Pancreas (tissue), 10 donors: Measurements from ENCODE around the gene DLGAP1. TPM values are rescaled to one million over a fixed set of nuclear protein-coding genes. Genes with fewer than 3 reads are reported as not detected.
A peak's percentile ranks its signal among the peaks of the same experiment; 100 is the strongest.

Source experiments
- ATAC-seq, 4 donors: fragments of 200-7000 bp; cut with Tn5 transposase; one replicate each; pipeline versions ENCODE4 v1.8.0 to v1.9.1; 2020; ENCODE audit warnings: mild to moderate bottlenecking in 4 of 4, moderate library complexity in 4 of 4
- DNase-seq, 6 donors: peaks; one replicate each; pipeline ENCODE4 v3.0.0-alpha.2; 2020
- FAIRE-seq: peaks from 2 replicates; lab custom pipeline; 2012; peaks lifted over from hg19 to GRCh38; lab: Jason Lieb, UNC
- H3K27ac ChIP-seq, 4 donors: fragments of 200-600 bp; sonication (generic); 1 replicate in 3 of 4; 2 replicates in 1 of 4; pipeline versions ENCODE4 v1.5.0 to v1.8.0; 2020
- H3K27me3 ChIP-seq, 4 donors: fragments of 200-600 bp; one replicate each; pipeline ENCODE4 v1.8.0; 2021
- H3K36me3 ChIP-seq, 3 donors: fragments of 200-600 bp; sonication (generic) in 1 of 3; one replicate each; pipeline versions ENCODE4 v1.5.0 to v1.8.0; 2020 to 2021
- H3K4me1 ChIP-seq, 3 donors: fragments of 200-600 bp; one replicate each; pipeline ENCODE4 v1.8.0; 2021
- H3K4me3 ChIP-seq, 4 donors: fragments of 200-600 bp; sonication (generic) in 2 of 4; one replicate each; pipeline versions ENCODE4 v1.5.0 to v1.8.0; 2020 to 2021
- H3K9me3 ChIP-seq, 4 donors: fragments of 200-600 bp; one replicate each; pipeline ENCODE4 v1.8.0; 2021
- CTCF ChIP-seq, 4 donors: fragments of 200-600 bp; sonication (generic) in 3 of 4; IDR thresholded peaks; one replicate each; pipeline versions ENCODE4 v1.5.0 to v1.8.0; 2021; ENCODE audit warnings: antibody characterized with exemption in 4 of 4
- WGBS, 2 donors: extraction: QIAGEN DNeasy Blood & Tissue Kit; methylation state at CpG; one replicate each; pipeline ENCODE4 v1.1.7; 2013; 5-methylcytosine and 5-hydroxymethylcytosine counted together
- intact Hi-C, 3 donors: fragments of 100-400 bp; cut with DNase I; formaldehyde crosslinking; loops; one replicate each; pipeline versions ENCODE4 v1.11.1 to v1.14.2; 2022
- polyA plus RNA-seq, 2 donors: library from polyadenylated mRNA; stranded (reverse); fragments of 200-250 nt; gene quantifications; one replicate each; pipeline ENCODE4 v1.2.3, GENCODE V29; 2013
- total RNA-seq, 6 donors: library from RNA; stranded (reverse); fragmentation: NEBNext Ultra II Directional in 4 of 6; extraction: Animal tissue kit (Norgen Biotek cat#: 25700) in 4 of 6; gene quantifications; one replicate each; pipeline versions ENCODE4 v1.2.1 to v1.2.4, GENCODE V29; 2021 to 2023
- donor health status: healthy with polysubstance abuse.
- donor health status: DM: no; HTN: no; CAD: no; lungs with moderate emphysema.
- donor health status: DM: no; HTN: no; CAD: no.
- donor health status: control.
- donor health status: control.
- donor health status: Bipolar disorder and iron deficiency.
- donor health status: DM: yes; HTN: yes; CAD: no.
- donor health status: DM: no; HTN: no; CAD: no.
- donor health status: DM: no; HTN: no; CAD: no.
- donor health status: DM: yes; HTN: yes; CAD: no.

DLGAP1 gene
- total and polyA plus RNA-seq, 8 donors, result 0.12 to 0.62 (median 0.30) TPM; not detected in 2

GRCh38 chr18:3458952-3459853, 995.9 kb downstream of the DLGAP1 start:
- no peak for ATAC-seq
- H3K4me1 ChIP-seq, result peaks cover 9 to 40% (median 34%) of the 10 kb centered on the region in 3 donors
- intact Hi-C loops, result loop anchor here in 1 of 3 donors (10.0 kb wide), 1 partner anchor 174 kb away; no protein-coding TSS in a partner anchor
- no peak overlapping the region for H3K4me3 ChIP-seq
- FAIRE-seq, result no peak
- H3K36me3 ChIP-seq, result peaks cover 4 to 28% (median 8%) of the 10 kb centered on the region in 3 donors
- no peaks in the 10 kb centered on the region for H3K27me3 ChIP-seq
- no peak for TF ChIP-seq CTCF (IDR thresholded peaks at IDR 0.05)
- H3K9me3 ChIP-seq, result no peaks in the 10 kb centered on the region
- H3K27ac ChIP-seq, result no peak overlapping the region
- WGBS, 2 donors, result 89 to 98% methylated on average over 5 of the region's 5 CpGs
- DNase-seq, result no peak

- no peaks in the 10 kb centered on the region for H3K27me3 ChIP-seq
- ATAC-seq, result no peak
- intact Hi-C loops, result loop anchor here in 1 of 3 donors (10.0 kb wide), 1 partner anchor 174 kb away; no protein-coding TSS in a partner anchor
- no peaks in the 10 kb centered on the region for H3K9me3 ChIP-seq
- 81% methylated on average over 3 of the region's 3 CpGs for WGBS, 2 donors
- no peak for TF ChIP-seq CTCF (IDR thresholded peaks at IDR 0.05)
- H3K4me1 ChIP-seq, result peaks cover 9 to 40% (median 34%) of the 10 kb centered on the region in 3 donors
- FAIRE-seq, result no peak
- H3K4me3 ChIP-seq, result no peak overlapping the region
- DNase-seq, result no peak
- peak overlapping the region in 1 of 4 donors; percentile 10 for H3K27ac ChIP-seq
- peaks cover 4 to 28% (median 8%) of the 10 kb centered on the region in 3 donors for H3K36me3 ChIP-seq
Observed at GRCh38 chr18:3458378-3458777, 996.7 kb downstream of the DLGAP1 start.

- TF ChIP-seq CTCF (IDR thresholded peaks at IDR 0.05), result no peak
- intact Hi-C loops, result loop anchor here in 1 of 3 donors (10.0 kb wide), 1 partner anchor 172 kb away; no protein-coding TSS in a partner anchor
- no peaks in the 10 kb centered on the region for H3K27me3 ChIP-seq
- no peaks in the 10 kb centered on the region for H3K9me3 ChIP-seq
- H3K27ac ChIP-seq, result peak overlapping the region in 2 of 4 donors; percentile 99 to 100
- no peak for FAIRE-seq
- ATAC-seq, result no peak
- peaks cover 4 to 28% (median 8%) of the 10 kb centered on the region in 3 donors for H3K36me3 ChIP-seq
- H3K4me1 ChIP-seq, result peaks cover 9 to 40% (median 34%) of the 10 kb centered on the region in 3 donors
- DNase-seq, result peak in 1 of 6 donors; percentile 23
- 36 to 43% methylated on average over 15 of the region's 15 CpGs for WGBS, 2 donors
- peak overlapping the region in 1 of 4 donors; percentile 6 for H3K4me3 ChIP-seq
Observed at GRCh38 chr18:3457261-3457724, 997.8 kb downstream of the DLGAP1 start.

GRCh38 chr18:3456686-3457069, 998.4 kb downstream of the DLGAP1 start:
- H3K9me3 ChIP-seq, result no peaks in the 10 kb centered on the region
- H3K27ac ChIP-seq, result peak overlapping the region; percentile 41 to 100 (median 86)
- FAIRE-seq, result peak; percentile 83
- H3K27me3 ChIP-seq, result no peaks in the 10 kb centered on the region
- H3K4me1 ChIP-seq, result peaks cover 9 to 40% (median 34%) of the 10 kb centered on the region in 3 donors
- intact Hi-C loops, result loop anchor here in 1 of 3 donors (10.0 kb wide), 1 partner anchor 172 kb away; no protein-coding TSS in a partner anchor
- WGBS, 2 donors, result 5 to 10% methylated on average over 1 of the region's 1 CpG
- TF ChIP-seq CTCF (IDR thresholded peaks at IDR 0.05), result no peak
- peak in 3 of 4 donors; percentile 30 to 59 (median 44) for ATAC-seq
- H3K36me3 ChIP-seq, result peaks cover 4 to 28% (median 8%) of the 10 kb centered on the region in 3 donors
- H3K4me3 ChIP-seq, result no peak overlapping the region
- no peak for DNase-seq
